Liver (tissue), 3 donors: ENCODE results near the gene MAP4K4.

Experiments used
- CTCF ChIP-seq: fragments of 150-350 bp; IDR thresholded peaks from 2 replicates; pipeline ENCODE4 v1.5.1; 2017; ENCODE audit warnings: improper control_type of control experiment, low read depth, low read length; ENCODE audit not compliant: missing input control
- EGR1 ChIP-seq, 2 donors: IDR thresholded peaks; 2 replicates each; pipeline ENCODE4 v1.6.1; 2016 to 2018; ENCODE audit warnings: antibody characterized with exemption in 2 of 2, low read depth in 2 of 2
- GABPA ChIP-seq, 2 donors: IDR thresholded peaks in 1 of 2; conservative IDR thresholded peaks in 1 of 2; 2 replicates each; pipeline ENCODE4 v1.6.1; 2016; ENCODE audit warnings: antibody characterized with exemption in 2 of 2, mild to moderate bottlenecking in 1 of 2, moderate library complexity in 1 of 2
- HNF4G ChIP-seq: IDR thresholded peaks from 2 replicates; pipeline ENCODE4 v1.6.1; 2016; ENCODE audit warnings: antibody characterized with exemption
- JUND ChIP-seq, 2 donors: IDR thresholded peaks; 2 replicates each; pipeline ENCODE4 v1.6.1; 2016; ENCODE audit warnings: antibody characterized with exemption in 2 of 2
- MAX ChIP-seq: IDR thresholded peaks from 2 replicates; pipeline ENCODE4 v1.6.1; 2016; ENCODE audit warnings: antibody characterized with exemption
- NR2F2 ChIP-seq: IDR thresholded peaks from 2 replicates; pipeline ENCODE4 v1.6.1; 2016; ENCODE audit warnings: antibody characterized with exemption
- RAD21 ChIP-seq, 2 donors: IDR thresholded peaks; 2 replicates each; pipeline ENCODE4 v1.6.1; 2016; ENCODE audit warnings: antibody characterized with exemption in 2 of 2, mild to moderate bottlenecking in 2 of 2
- REST ChIP-seq: IDR thresholded peaks from 2 replicates; pipeline ENCODE4 v1.6.1; 2016; ENCODE audit warnings: antibody characterized with exemption, mild to moderate bottlenecking
- RXRA ChIP-seq, 2 donors: IDR thresholded peaks; 2 replicates each; pipeline ENCODE4 v1.6.1; 2017 to 2018; ENCODE audit warnings: antibody characterized with exemption in 2 of 2, mild to moderate bottlenecking in 1 of 2
- TAF1 ChIP-seq: conservative IDR thresholded peaks from 2 replicates; pipeline ENCODE4 v1.6.1; 2016; ENCODE audit warnings: antibody characterized with exemption, mild to moderate bottlenecking
- donor health status: healthy.
- donor health status: healthy.

GRCh38 chr2:101677658-101678057, 19.8 kb upstream of the MAP4K4 start:
- TF ChIP-seq EGR1 (IDR thresholded peaks at IDR 0.05; ENCODE audit: low read depth in 2 of 2) (no peak), REST (no peak), RXRA (IDR thresholded peaks at IDR 0.05) (no peak), CTCF (no peak), TAF1 (no peak), JUND (IDR thresholded peaks at IDR 0.05) (no peak), MAX (no peak), GABPA (IDR thresholded peaks at IDR 0.05 in 1 of 2, conservative IDR thresholded peaks at IDR 0.05 in 1 of 2) (no peak), HNF4G (no peak), NR2F2 (no peak), RAD21 (IDR thresholded peaks at IDR 0.05) (no peak)
